K562 (cell line): Measurements from ENCODE around the gene RGS6. TPM values are rescaled to one million over a fixed set of nuclear protein-coding genes. Genes with fewer than 3 reads are reported as not detected.

Experiments
- HDGF ChIP-seq: fragments of 450-650 bp; IDR thresholded peaks from 2 replicates; pipeline ENCODE4 v1.6.1; 2016
- POLR3A ChIP-seq: IDR thresholded peaks from 2 replicates; pipeline ENCODE4 v1.6.1; 2011; ENCODE audit warnings: borderline replicate concordance, mild to moderate bottlenecking, moderate library complexity; ENCODE audit not compliant: insufficient read length, insufficient read depth; ENCODE audit errors: extremely low read depth
- RBFOX2 ChIP-seq: fragments of 200-400 bp; formaldehyde crosslinking; IDR thresholded peaks from 2 replicates; pipeline ENCODE4 v1.6.1; 2017; ENCODE audit warnings: low read depth, mild to moderate bottlenecking, low read length, moderate library complexity
- THRAP3 ChIP-seq: fragments of 450-650 bp; IDR thresholded peaks from 2 replicates; pipeline ENCODE4 v1.6.1; 2016; ENCODE audit warnings: mild to moderate bottlenecking, inconsistent platforms, borderline replicate concordance
- ZNF146 ChIP-seq: IDR thresholded peaks from one replicate; pipeline ENCODE4 v1.6.1; 2018; ENCODE audit warnings: missing compliant biosample characterization; ENCODE audit not compliant: unreplicated experiment
- polyA plus RNA-seq, 8 experiments: library from polyadenylated mRNA; depleted of rRNA in 4 of 8; stranded (reverse) in 5 of 8; unstranded in 3 of 8; fragments of >200 nt; fragmentation: Nextera tagmentation in 2 of 8; fragmentation: Illumina TruSeq in 1 of 8; extraction: Ambion mirVana in 2 of 8; extraction: Trizol in 1 of 8; gene quantifications; 2 replicates each; pipeline versions ENCODE4 v1.2.1 to v1.2.3, GENCODE V29; 2011 to 2014; ENCODE audit warnings: inconsistent platforms in 1 of 8, missing spikeins in 1 of 8
- total RNA-seq, 7 experiments: library from RNA; depleted of rRNA in 6 of 7; stranded (reverse); fragments of >200 nt in 6 of 7; fragmentation: Illumina TruSeq in 2 of 7; extraction: Trizol in 2 of 7; gene quantifications; 2 replicates each; pipeline versions ENCODE4 v1.2.1 to v1.2.3, GENCODE V29; 2011 to 2021; ENCODE audit warnings: low replicate concordance in 1 of 7
- TF ChIP-seq, protein P1 (sequence below), 2 experiments: fragments of 450-650 bp in 1 of 2; sonication (generic) in 1 of 2; formaldehyde crosslinking in 1 of 2; IDR thresholded peaks in 1 of 2; conservative IDR thresholded peaks in 1 of 2; 2 replicates each; pipeline versions ENCODE4 v1.6.1 to v1.8.1; 2016 to 2023; ENCODE audit warnings: mild to moderate bottlenecking in 2 of 2, moderate library complexity in 2 of 2, inconsistent platforms in 1 of 2, missing genetic modification reagents in 1 of 2
- TF ChIP-seq, protein P2 (sequence below): IDR thresholded peaks from 2 replicates; pipeline ENCODE4 v1.6.1; 2012; ENCODE audit warnings: low read depth, low read length, improper control_type of control experiment, borderline replicate concordance
- TF ChIP-seq, protein P3 (sequence below): sonication (generic); formaldehyde crosslinking; IDR thresholded peaks from 2 replicates; pipeline ENCODE4 v1.8.1; 2023; ENCODE audit warnings: mild to moderate bottlenecking, missing genetic modification reagents

The RGS6 gene
- total and polyA plus RNA-seq, 9 of the 15 experiments (the other 6 are each of a cell fraction or from before 2014, with no cell fraction given): not detected

DNA sequence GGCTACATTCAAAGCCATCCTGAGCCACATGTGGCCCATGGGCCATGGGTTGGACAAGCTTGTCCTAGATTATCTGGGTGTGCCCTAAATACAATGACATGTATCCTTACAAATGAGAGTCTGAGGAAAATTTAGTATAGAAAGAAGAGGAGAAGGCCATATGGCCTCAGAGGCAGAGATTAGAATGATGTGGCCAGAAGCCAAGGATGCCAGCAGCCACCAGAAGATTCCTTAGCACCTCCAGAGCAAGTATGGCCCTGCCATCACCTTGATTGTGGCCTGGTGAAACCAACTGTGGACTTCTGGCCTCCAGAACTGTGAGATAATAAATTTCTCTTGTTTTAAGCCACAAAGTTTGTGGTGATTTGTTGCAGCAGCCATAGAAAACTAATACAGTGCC lies 436.9 kb downstream of the RGS6 start (continued):
- TF ChIP-seq THRAP3 (no peak), RBFOX2 (no peak), HDGF (no peak), ZNF146 (CRISPR knock-in tag) (no peak), POLR3A (no peak)
- TF ChIP-seq, protein P1, sequence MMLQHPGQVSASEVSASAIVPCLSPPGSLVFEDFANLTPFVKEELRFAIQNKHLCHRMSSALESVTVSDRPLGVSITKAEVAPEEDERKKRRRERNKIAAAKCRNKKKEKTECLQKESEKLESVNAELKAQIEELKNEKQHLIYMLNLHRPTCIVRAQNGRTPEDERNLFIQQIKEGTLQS (IDR thresholded peaks at IDR 0.05): no peak
- TF ChIP-seq, protein P1 (CRISPR knock-in tag; conservative IDR thresholded peaks at IDR 0.05): no peak
- TF ChIP-seq, protein P2, sequence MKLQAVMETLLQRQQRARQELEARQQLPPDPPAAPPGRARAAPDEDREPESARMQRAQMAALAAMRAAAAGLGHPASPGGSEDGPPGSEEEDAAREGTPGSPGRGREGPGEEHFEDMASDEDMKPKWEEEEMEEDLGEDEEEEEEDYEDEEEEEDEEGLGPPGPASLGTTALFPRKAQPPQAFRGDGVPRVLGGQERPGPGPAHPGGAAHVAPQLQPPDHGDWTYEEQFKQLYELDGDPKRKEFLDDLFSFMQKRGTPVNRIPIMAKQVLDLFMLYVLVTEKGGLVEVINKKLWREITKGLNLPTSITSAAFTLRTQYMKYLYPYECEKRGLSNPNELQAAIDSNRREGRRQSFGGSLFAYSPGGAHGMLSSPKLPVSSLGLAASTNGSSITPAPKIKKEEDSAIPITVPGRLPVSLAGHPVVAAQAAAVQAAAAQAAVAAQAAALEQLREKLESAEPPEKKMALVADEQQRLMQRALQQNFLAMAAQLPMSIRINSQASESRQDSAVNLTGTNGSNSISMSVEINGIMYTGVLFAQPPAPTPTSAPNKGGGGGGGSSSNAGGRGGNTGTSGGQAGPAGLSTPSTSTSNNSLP: no peak
- TF ChIP-seq, protein P3, sequence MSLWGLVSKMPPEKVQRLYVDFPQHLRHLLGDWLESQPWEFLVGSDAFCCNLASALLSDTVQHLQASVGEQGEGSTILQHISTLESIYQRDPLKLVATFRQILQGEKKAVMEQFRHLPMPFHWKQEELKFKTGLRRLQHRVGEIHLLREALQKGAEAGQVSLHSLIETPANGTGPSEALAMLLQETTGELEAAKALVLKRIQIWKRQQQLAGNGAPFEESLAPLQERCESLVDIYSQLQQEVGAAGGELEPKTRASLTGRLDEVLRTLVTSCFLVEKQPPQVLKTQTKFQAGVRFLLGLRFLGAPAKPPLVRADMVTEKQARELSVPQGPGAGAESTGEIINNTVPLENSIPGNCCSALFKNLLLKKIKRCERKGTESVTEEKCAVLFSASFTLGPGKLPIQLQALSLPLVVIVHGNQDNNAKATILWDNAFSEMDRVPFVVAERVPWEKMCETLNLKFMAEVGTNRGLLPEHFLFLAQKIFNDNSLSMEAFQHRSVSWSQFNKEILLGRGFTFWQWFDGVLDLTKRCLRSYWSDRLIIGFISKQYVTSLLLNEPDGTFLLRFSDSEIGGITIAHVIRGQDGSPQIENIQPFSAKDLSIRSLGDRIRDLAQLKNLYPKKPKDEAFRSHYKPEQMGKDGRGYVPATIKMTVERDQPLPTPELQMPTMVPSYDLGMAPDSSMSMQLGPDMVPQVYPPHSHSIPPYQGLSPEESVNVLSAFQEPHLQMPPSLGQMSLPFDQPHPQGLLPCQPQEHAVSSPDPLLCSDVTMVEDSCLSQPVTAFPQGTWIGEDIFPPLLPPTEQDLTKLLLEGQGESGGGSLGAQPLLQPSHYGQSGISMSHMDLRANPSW (CRISPR knock-in tag): no peak
